Gastrocnemius medialis (tissue), 4 donors: ENCODE data around the gene RGS19.

Experiments used
- POLR2A ChIP-seq, 2 donors: fragments of 450-650 bp; IDR thresholded peaks; one replicate each; pipeline ENCODE4 v1.6.1; 2017; ENCODE audit warnings: antibody characterized with exemption in 2 of 2, mild to moderate bottlenecking in 2 of 2, moderate library complexity in 2 of 2
- TF ChIP-seq, protein P1 (sequence below), 5 experiments: fragments of 450-650 bp in 3 of 5; fragments of 200-600 bp in 2 of 5; sonication (generic) in 2 of 5; IDR thresholded peaks in 4 of 5; conservative IDR thresholded peaks in 1 of 5; 1 replicate in 4 of 5; 2 replicates in 1 of 5; pipeline ENCODE4 v1.5.1; 2016 to 2019; ENCODE audit warnings: antibody characterized with exemption in 5 of 5, mild to moderate bottlenecking in 3 of 5, moderate library complexity in 3 of 5

DNA sequence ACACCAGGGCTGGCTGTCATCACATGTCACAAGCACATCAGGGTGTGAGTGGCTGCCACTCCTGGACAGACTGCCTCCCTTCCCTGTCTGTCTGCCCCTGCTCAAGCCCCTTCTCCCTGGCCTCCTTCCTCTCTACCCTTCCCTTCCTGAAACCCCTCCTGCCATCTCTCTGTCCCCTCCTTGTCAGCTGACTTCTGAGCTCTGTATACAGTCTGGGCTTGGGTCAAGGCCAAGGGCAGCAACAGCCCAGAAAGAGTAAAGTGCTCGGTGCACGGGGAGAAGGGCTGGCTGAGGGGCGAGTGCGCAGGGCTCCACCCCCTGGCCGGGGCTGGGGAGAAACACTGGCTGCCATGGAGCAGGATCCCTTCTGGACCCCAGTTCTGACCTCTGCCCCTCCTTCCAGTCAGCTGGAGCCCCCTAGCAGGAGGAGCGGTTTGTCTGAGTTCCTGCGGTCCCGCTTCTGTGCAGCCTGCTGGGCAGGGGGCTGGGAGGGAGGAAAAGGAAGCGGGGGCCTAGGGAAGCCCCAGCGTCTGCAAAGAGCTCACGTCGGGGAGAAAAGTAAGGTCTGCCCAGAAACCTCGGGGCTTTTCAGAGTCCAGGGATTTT lies 2.9 kb upstream of the RGS19 start:
- TF ChIP-seq, protein P1, sequence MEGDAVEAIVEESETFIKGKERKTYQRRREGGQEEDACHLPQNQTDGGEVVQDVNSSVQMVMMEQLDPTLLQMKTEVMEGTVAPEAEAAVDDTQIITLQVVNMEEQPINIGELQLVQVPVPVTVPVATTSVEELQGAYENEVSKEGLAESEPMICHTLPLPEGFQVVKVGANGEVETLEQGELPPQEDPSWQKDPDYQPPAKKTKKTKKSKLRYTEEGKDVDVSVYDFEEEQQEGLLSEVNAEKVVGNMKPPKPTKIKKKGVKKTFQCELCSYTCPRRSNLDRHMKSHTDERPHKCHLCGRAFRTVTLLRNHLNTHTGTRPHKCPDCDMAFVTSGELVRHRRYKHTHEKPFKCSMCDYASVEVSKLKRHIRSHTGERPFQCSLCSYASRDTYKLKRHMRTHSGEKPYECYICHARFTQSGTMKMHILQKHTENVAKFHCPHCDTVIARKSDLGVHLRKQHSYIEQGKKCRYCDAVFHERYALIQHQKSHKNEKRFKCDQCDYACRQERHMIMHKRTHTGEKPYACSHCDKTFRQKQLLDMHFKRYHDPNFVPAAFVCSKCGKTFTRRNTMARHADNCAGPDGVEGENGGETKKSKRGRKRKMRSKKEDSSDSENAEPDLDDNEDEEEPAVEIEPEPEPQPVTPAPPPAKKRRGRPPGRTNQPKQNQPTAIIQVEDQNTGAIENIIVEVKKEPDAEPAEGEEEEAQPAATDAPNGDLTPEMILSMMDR (IDR thresholded peaks at IDR 0.05 in 4 of 5, conservative IDR thresholded peaks at IDR 0.05 in 1 of 5): no peak
- TF ChIP-seq POLR2A (IDR thresholded peaks at IDR 0.05): no peak
